Sigmoid colon (tissue), 7 donors: ENCODE measurements around the gene CABP7. TPM values are rescaled to one million over a fixed set of nuclear protein-coding genes. Genes with fewer than 3 reads are reported as not detected.
"Not testable (repeated sequence)": the region's sequence is repeated elsewhere in the genome, so short reads cannot be mapped to it uniquely, and the experiment has no call there.

ENCODE experiments used
- DNase-seq: peaks from one replicate; pipeline ENCODE4 v3.0.0-alpha.2; 2019
- H3K27ac ChIP-seq, 4 donors: fragments of 200-600 bp; sonication (generic); one replicate each; pipeline ENCODE4 v1.5.1; 2016 to 2019; ENCODE audit warnings: mild to moderate bottlenecking in 1 of 4
- H3K27me3 ChIP-seq, 3 donors: fragments of 200-600 bp; sonication (generic); one replicate each; pipeline ENCODE4 v1.5.1; 2019; ENCODE audit warnings: mild to moderate bottlenecking in 1 of 3
- H3K36me3 ChIP-seq, 4 donors: fragments of 200-600 bp; sonication (generic); one replicate each; pipeline ENCODE4 v1.5.1; 2016 to 2019
- H3K4me1 ChIP-seq, 4 donors: fragments of 200-600 bp; sonication (generic); one replicate each; pipeline ENCODE4 v1.5.1; 2017 to 2019
- H3K4me3 ChIP-seq, 4 donors: fragments of 200-600 bp; sonication (generic); one replicate each; pipeline ENCODE4 v1.5.1; 2017 to 2019; ENCODE audit warnings: mild to moderate bottlenecking in 2 of 4, moderate library complexity in 1 of 4
- H3K9me3 ChIP-seq, 4 donors: fragments of 200-600 bp in 3 of 4; sonication (generic) in 3 of 4; one replicate each; pipeline versions ENCODE4 v1.5.1 to v1.6.1; 2013 to 2019
- CTCF ChIP-seq, 4 experiments: fragments of 450-650 bp in 3 of 4; fragments of 200-600 bp in 1 of 4; IDR thresholded peaks; one replicate each; pipeline ENCODE4 v1.5.1; 2016 to 2019; ENCODE audit warnings: antibody characterized with exemption in 4 of 4, mild to moderate bottlenecking in 3 of 4, moderate library complexity in 2 of 4
- EP300 ChIP-seq, 4 donors: sonication (generic); formaldehyde crosslinking; IDR thresholded peaks; one replicate each; pipeline ENCODE4 v1.6.1; 2017; ENCODE audit warnings: antibody characterized with exemption in 4 of 4
- POLR2A ChIP-seq, 2 donors: fragments of 450-650 bp; IDR thresholded peaks; one replicate each; pipeline ENCODE4 v1.6.1; 2016; ENCODE audit warnings: antibody characterized with exemption in 2 of 2, mild to moderate bottlenecking in 2 of 2, moderate library complexity in 2 of 2
- POLR2AphosphoS5 ChIP-seq, 4 donors: sonication (generic); formaldehyde crosslinking; IDR thresholded peaks; one replicate each; pipeline ENCODE4 v1.6.1; 2017; ENCODE audit warnings: antibody characterized with exemption in 4 of 4
- WGBS, 2 donors: extraction: QIAGEN DNeasy Blood & Tissue Kit; methylation state at CpG; one replicate each; pipeline ENCODE4 v1.1.7; 2013; 5-methylcytosine and 5-hydroxymethylcytosine counted together
- intact Hi-C: fragments of 100-400 bp; cut with DNase I; formaldehyde crosslinking; loops from one replicate; pipeline ENCODE4 v1.15.1; 2023
- polyA plus RNA-seq, 3 donors: library from polyadenylated mRNA; stranded (reverse); fragments of 200-250 nt; gene quantifications; one replicate each; pipeline ENCODE4 v1.2.3, GENCODE V29; 2013
- total RNA-seq, 4 donors: library from RNA; depleted of rRNA; stranded (reverse); fragments of >200 nt; gene quantifications; one replicate each; pipeline ENCODE4 v1.1.0, GENCODE V29; 2016
- donor health status: healthy with polysubstance abuse.
- donor health status: Bipolar disorder and iron deficiency.
- donor health status: healthy.

CABP7 gene
- total and polyA plus RNA-seq, 7 donors: under 0.01 to 1.1 (median 0.47) TPM; not detected in 4

GRCh38 chr22:29753808-29754657, 34.2 kb downstream of the CABP7 start:
- H3K36me3 ChIP-seq: peaks cover 0 to 16% (median 6%) of the 10 kb centered on the region in 4 donors
- no peaks in the 10 kb centered on the region for H3K4me1 ChIP-seq
- H3K9me3 ChIP-seq: no peaks in the 10 kb centered on the region
- no peak overlapping the region for H3K27ac ChIP-seq
- intact Hi-C loops: no loop called here
- no peak overlapping the region for H3K4me3 ChIP-seq
- H3K27me3 ChIP-seq: no peaks in the 10 kb centered on the region
- TF ChIP-seq EP300 (IDR thresholded peaks at IDR 0.05): no peak
- TF ChIP-seq CTCF (IDR thresholded peaks at IDR 0.05): no peak
- no peak for TF ChIP-seq POLR2AphosphoS5 (IDR thresholded peaks at IDR 0.05)
- TF ChIP-seq POLR2A (IDR thresholded peaks at IDR 0.05): no peak
- 79 to 94% methylated on average over 16 of the region's 16 CpGs for WGBS, 2 donors
- no peak for DNase-seq

GRCh38 chr22:29754658-29755395, 35.0 kb downstream of the CABP7 start:
- H3K27ac ChIP-seq, H3K9me3 ChIP-seq, intact Hi-C loops, H3K4me1 ChIP-seq, H3K4me3 ChIP-seq, DNase-seq, H3K27me3 ChIP-seq: not testable (repeated sequence)
- H3K36me3 ChIP-seq: peaks cover 0 to 15% (median 6%) of the 10 kb centered on the region in 4 donors
- 89 to 90% methylated on average over 11 of the region's 11 CpGs for WGBS, 2 donors

- intact Hi-C loops: no loop called here
- no peak overlapping the region for H3K27ac ChIP-seq
These were observed 36.1 kb downstream of the CABP7 start for GRCh38 chr22:29755889-29756288.

GRCh38 chr22:29756341-29756740, 36.5 kb downstream of the CABP7 start:
- Histone ChIP-seq H3K27ac (no peak overlapping the region), H3K4me1 (no peaks in the 10 kb centered on the region), H3K4me3 (no peak overlapping the region), H3K27me3 (no peaks in the 10 kb centered on the region), H3K36me3 (peaks cover 0 to 10% (median 4%) of the 10 kb centered on the region in 4 donors), H3K9me3 (no peaks in the 10 kb centered on the region)
- WGBS, 2 donors: 64 to 91% methylated on average over 7 of the region's 7 CpGs
- intact Hi-C loops: no loop called here
- TF ChIP-seq POLR2A (IDR thresholded peaks at IDR 0.05) (no peak), EP300 (IDR thresholded peaks at IDR 0.05) (no peak), POLR2AphosphoS5 (IDR thresholded peaks at IDR 0.05) (no peak), CTCF (IDR thresholded peaks at IDR 0.05) (no peak)
- no peak for DNase-seq

More at GRCh38 chr22:29755889-29756288, 36.1 kb downstream of the CABP7 start:
- Histone ChIP-seq H3K4me1 (no peaks in the 10 kb centered on the region), H3K27me3 (no peaks in the 10 kb centered on the region), H3K9me3 (no peaks in the 10 kb centered on the region), H3K4me3 (no peak overlapping the region), H3K36me3 (peaks cover 0 to 10% (median 4%) of the 10 kb centered on the region in 4 donors)
- 77 to 90% methylated on average over 9 of the region's 9 CpGs for WGBS, 2 donors
- TF ChIP-seq POLR2A (IDR thresholded peaks at IDR 0.05): no peak
- no peak for TF ChIP-seq CTCF (IDR thresholded peaks at IDR 0.05)
- no peak for TF ChIP-seq EP300 (IDR thresholded peaks at IDR 0.05)
- TF ChIP-seq POLR2AphosphoS5 (IDR thresholded peaks at IDR 0.05): no peak
- DNase-seq: no peak

- peaks cover 0 to 10% (median 4%) of the 10 kb centered on the region in 4 donors for H3K36me3 ChIP-seq
- no peaks in the 10 kb centered on the region for H3K27me3 ChIP-seq
- H3K4me3 ChIP-seq: no peak overlapping the region
- no peaks in the 10 kb centered on the region for H3K4me1 ChIP-seq
- no peaks in the 10 kb centered on the region for H3K9me3 ChIP-seq
- DNase-seq: no peak
- TF ChIP-seq POLR2AphosphoS5 (IDR thresholded peaks at IDR 0.05): no peak
- no peak for TF ChIP-seq CTCF (IDR thresholded peaks at IDR 0.05)
- TF ChIP-seq POLR2A (IDR thresholded peaks at IDR 0.05): no peak
- H3K27ac ChIP-seq: no peak overlapping the region
- intact Hi-C loops: no loop called here
- WGBS, 2 donors: 94 to 95% methylated on average over 3 of the region's 3 CpGs
These were observed 37.3 kb downstream of the CABP7 start for GRCh38 chr22:29757096-29757495.
